Measurements from ENCODE around the gene ALG11.
"Not testable (repeated sequence)": the region's sequence is repeated elsewhere in the genome, so short reads cannot be mapped to it uniquely, and the experiment has no call there.

DNA sequence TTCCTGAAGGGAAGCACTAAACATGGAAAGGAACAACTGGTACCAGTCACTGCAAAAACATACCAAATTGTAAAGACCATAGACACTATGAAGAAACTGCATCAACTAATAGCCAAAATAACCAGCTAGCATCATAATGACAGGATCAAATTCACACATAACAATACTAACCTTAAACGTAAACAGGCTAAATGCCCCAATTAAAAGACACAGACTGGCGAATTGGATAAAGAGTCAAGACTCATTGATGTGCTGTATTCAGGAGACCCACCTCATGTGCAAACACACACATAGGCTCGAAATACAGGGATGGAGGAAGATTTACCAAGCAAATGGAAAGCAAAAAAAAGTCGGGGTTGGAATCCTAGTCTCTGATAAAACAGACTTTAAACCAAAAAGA is 27.3 kb upstream of the ALG11 start:
- TF ChIP-seq POLR2A, POLR2AphosphoS5 (IDR thresholded peaks at IDR 0.05; ENCODE audit: low read depth, low read length): not testable (repeated sequence)

Measured in GM12892 (cell line).